ENCODE data around the gene TXNDC15.
"Not testable (repeated sequence)": the region's sequence is repeated elsewhere in the genome, so short reads cannot be mapped to it uniquely, and the experiment has no call there.

Gene TXNDC15

GRCh38 chr5:134873987-134874830 is at the start of gene TXNDC15:
Gene TXNDC15 (plus strand): TSS chr5:134874371. CDS start chr5:134874428, 57 bp downstream.
- DNase-seq, result peak; percentile 84

GRCh38 chr5:134824681-134825080 is 49.5 kb upstream of the TXNDC15 start:
- DNase-seq, result no peak

DNA sequence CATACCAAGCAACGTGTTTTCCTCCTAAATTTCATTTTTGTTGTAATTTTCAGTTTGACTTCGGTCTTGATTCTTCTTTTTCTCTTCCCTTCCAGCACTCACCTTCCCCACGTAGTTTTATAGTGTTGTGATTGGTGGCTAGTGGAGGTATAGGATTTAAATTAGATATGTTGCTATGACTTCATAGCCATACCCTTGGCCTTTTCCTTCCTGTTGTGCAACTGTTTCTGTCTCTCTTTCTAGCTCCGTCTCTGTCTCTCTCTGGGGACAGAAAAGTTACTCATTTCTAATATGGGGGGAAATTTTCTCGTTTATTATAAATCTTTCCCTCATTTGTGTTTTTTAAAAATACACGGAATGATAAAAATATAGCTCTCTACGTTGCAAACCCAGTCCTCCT is 49.0 kb upstream of the TXNDC15 start:
- DNase-seq, result no peak

- DNase-seq, result no peak
Measured at GRCh38 chr5:134833340-134834032, 40.7 kb upstream of the TXNDC15 start.

DNA sequence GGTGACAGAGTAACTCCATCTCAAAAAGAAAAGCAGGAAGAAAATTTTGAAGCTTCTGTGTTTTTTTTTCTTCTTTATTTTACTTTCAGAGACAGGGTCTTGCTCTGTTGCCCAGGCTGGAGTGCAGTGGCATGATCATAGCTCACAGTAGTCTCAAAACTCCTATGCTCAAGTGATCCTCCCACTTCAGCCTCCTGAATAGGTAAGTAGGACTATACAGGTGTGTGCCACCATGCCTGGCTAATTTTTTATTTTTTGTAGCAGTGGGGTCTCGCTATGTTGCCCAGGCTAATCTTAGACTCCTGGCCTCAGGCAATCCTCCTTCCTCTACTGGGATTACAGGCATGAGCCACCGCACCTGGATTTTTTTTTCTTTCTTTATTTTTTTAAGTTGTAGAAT is 38.5 kb upstream of the TXNDC15 start:
- no peak for DNase-seq

- no peak for DNase-seq
Measured at GRCh38 chr5:134837530-134838181, 36.5 kb upstream of the TXNDC15 start.

GRCh38 chr5:134838361-134838760 is 35.8 kb upstream of the TXNDC15 start:
- DNase-seq, result not testable (repeated sequence)

- DNase-seq, result no peak
Measured at GRCh38 chr5:134840811-134841210, 33.4 kb upstream of the TXNDC15 start.

- DNase-seq, result no peak
Measured at GRCh38 chr5:134844252-134844651, 29.9 kb upstream of the TXNDC15 start.

GRCh38 chr5:134845335-134845851 is 28.8 kb upstream of the TXNDC15 start:
- DNase-seq, result no peak

GRCh38 chr5:134845852-134846640 is 28.1 kb upstream of the TXNDC15 start, which contains the start of gene C5orf24:
Gene C5orf24 (plus strand): TSS chr5:134845968. CDS start chr5:134854901, 8,933 bp downstream.
- DNase-seq, result peak; percentile 91

DNA sequence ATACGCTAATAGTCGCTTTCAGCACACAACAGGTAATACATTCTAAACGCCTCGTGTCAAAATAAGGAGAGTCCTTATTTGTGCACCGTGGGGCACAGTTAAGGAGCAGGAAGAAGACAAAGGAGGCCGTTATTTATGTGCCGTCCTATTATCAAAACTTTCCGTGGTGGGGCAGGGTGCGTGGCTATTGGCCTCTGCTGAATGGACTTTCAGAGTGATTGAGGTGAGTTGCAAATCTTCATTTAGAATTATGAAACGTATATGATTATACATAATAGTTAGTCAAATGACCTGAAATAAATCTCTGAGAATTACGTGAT is 27.6 kb upstream of the TXNDC15 start:
- no peak for DNase-seq

- DNase-seq, result not testable (repeated sequence)
Measured at GRCh38 chr5:134849434-134849933, 24.7 kb upstream of the TXNDC15 start.

DNA sequence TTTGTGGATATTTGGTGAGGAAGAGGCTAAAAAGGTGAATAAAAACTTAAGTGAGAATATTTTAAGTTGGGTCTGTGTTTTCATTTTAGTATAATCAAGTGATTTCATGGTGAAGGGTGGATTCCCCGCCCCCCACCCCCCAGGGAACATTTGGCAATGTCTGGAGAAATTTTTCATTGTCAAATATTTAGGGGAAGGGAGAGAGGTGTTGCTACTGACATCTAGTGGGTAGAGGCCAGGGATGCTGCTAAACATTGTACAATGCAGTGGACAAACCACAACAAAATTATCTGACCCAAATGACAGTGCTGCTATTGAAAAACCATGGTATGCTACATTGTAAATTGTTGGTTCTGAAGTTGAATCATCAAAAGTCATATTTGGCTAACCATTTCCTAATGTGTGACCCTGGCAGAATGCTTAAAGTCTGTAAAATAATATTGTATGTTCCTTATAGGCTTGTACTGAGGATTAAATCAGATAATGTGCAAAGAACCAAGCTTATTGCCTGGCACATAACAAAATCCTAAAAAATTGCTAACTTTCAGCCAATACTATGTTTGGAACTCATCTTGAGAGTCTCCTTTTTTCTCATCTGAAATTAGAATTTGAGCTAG is 22.8 kb upstream of the TXNDC15 start:
- no peak for DNase-seq

- DNase-seq, result not testable (repeated sequence)
Measured at GRCh38 chr5:134856465-134856864, 17.7 kb upstream of the TXNDC15 start.

GRCh38 chr5:134857401-134857800 is 16.8 kb upstream of the TXNDC15 start:
- no peak for DNase-seq

GRCh38 chr5:134864707-134865106 is 9.5 kb upstream of the TXNDC15 start:
- DNase-seq, result no peak

DNA sequence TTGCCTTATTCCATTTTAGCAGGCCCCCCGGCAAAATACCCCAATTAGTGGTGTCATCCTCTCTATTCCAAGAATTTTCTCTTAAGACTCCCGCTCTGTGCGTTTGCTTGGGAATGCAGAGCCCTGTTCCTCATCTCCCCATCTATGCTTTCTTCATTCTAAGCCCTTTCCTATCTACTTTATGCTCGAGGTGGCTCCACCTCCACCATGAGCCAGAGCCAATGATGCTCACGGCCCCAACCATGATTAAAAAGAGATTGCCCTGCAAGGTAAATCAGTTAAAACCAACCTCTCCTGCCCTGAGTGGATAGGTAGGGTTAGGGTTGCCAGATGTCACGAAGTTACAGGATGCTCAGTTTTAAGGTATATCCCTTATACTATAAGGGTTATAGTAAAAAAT is 677 bp upstream of the TXNDC15 start:
- DNase-seq, result no peak

- peak; percentile 39 for DNase-seq
Measured at GRCh38 chr5:134874831-134875655, 872 bp downstream of the TXNDC15 start.

DNA sequence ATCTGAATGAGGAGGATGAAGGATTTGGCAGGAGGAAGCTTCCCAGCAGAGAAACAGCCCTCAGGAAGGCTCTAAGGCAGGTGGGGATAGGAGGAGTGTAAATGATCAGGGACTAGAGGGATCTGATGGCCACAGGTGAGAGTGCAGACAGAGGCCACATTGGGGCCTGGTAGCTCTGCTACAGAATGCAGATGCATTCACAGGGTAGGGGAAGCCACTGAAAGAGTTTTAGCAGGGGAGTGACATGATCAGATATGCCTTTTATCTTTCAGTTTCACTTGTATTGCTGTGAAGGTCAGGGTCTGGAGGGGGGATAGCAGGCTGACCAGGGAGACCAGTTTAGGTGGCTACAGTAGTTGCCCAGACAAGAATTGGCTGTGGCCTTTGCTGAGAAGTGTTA is 3.0 kb downstream of the TXNDC15 start:
- DNase-seq, result no peak

DNA sequence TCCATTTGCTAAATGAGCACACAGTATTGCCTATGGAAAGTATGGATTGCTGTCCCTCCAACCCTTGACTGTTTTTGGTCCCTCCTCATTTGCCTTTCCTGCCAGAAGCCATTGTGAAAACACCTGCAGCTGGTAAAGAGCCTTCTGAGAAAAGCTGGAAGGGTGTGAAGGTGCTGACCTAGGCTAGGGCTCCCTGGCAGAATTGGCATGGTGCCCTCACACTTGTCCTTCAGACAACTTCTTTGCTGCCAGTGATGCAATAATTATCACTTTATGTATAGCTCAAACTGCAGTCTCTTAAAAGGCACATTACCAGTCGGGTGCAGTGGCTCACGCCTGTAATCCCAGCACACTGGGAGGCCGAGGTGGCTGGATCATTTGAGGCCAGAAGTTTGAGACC is 4.2 kb downstream of the TXNDC15 start:
- no peak for DNase-seq

Data from activated T-cell treated with anti-CD3 and anti-CD28 coated beads, Interleukin-2, amount 50 U/mL, for 1 hour (primary cell).